GM19023 (cell line): Measurements from ENCODE around the gene DCST1.
A peak's percentile ranks its signal among the peaks of the same experiment; 100 is the strongest.

Source experiments
- ATAC-seq: cut with Tn5 transposase; IDR thresholded peaks from one replicate; pipeline ENCODE4 v1.9.1; 2021; ENCODE audit warnings: mild to moderate bottlenecking, moderate library complexity; ENCODE audit not compliant: unreplicated experiment

The DCST1 gene

GRCh38 chr1:155000726-155001424 lies 32.7 kb upstream of the DCST1 start:
- peak; percentile 41 for ATAC-seq

- ATAC-seq, result no peak
Observed at GRCh38 chr1:155001425-155001674, 32.3 kb upstream of the DCST1 start.

DNA sequence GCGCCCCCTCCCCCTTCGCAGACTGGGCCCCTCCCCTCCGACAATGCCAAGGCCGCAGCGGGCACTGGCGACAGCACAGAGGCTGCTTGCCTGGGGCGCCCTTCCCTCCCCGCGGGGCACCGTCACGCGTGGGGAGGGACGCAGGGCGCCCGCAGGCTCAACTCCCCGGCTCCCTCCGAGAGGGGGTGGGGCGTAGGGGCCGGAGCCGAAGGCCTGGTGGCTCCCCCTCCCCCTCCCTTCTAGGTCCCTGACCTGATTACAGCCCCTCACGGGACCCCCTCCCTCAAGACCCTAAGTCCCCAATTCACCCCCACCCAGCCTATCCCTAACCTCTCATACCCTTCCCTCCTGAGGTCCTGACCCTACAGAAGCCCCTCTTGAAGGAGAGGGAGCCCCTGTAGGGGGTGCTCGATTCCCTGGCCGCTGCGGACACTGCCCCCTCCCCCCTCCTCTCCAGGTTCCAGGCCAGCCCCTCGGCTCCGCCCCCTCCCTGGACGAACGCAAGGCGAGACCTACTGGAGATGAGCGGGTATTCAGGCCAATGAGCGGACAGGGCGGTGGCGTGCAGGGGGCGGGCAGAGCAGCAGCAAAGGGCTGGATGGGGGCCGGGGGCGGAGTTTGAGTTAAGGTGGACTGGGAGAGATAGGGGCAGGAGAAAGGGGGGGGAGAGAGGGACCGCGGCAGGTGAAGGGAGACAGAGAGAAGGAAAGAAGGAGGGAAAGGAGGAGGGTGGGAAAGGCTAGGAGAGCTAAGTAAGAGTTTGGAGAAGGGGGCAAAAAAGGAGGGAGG lies 31.8 kb upstream of the DCST1 start:
- ATAC-seq, result peak; percentile 56

- ATAC-seq, result peak; percentile 5
Observed at GRCh38 chr1:155002464-155003226, 31.0 kb upstream of the DCST1 start, which contains the start of gene ZBTB7B. ZBTB7B (plus strand) TSS chr1:155002802; CDS start chr1:155014661, 11,859 bp downstream.

- no peak for ATAC-seq
Observed at GRCh38 chr1:155003227-155003765, 30.3 kb upstream of the DCST1 start.

DNA sequence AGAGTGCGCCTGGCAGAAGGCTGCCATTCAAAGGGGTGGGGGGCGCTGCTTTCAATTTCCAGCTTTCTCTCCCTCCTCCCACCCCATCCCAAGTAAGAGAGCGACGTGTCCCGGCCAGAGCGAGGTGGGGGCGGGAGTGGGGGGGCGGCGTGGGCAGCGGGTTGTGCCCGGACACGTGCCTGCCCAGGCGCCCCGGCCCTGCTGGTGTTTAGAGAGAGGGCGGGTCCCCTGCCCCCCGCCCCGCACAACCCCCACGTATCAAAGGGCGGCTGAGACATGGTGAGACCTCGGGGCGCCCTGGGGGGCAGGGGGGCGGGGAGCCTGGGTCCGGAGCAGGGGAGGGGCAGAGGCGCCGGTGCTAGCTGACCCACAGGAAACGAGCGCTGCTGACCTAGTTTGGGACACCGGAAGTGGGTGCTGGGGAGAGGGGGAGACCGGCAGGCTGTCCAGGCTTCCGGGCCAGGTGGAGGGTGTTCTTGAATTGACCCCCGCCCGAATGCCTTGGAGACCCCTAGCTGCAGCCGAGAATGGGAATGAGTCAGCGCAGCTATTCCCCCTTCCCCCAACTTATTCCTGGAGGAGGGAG lies 29.8 kb upstream of the DCST1 start:
- no peak for ATAC-seq

DNA sequence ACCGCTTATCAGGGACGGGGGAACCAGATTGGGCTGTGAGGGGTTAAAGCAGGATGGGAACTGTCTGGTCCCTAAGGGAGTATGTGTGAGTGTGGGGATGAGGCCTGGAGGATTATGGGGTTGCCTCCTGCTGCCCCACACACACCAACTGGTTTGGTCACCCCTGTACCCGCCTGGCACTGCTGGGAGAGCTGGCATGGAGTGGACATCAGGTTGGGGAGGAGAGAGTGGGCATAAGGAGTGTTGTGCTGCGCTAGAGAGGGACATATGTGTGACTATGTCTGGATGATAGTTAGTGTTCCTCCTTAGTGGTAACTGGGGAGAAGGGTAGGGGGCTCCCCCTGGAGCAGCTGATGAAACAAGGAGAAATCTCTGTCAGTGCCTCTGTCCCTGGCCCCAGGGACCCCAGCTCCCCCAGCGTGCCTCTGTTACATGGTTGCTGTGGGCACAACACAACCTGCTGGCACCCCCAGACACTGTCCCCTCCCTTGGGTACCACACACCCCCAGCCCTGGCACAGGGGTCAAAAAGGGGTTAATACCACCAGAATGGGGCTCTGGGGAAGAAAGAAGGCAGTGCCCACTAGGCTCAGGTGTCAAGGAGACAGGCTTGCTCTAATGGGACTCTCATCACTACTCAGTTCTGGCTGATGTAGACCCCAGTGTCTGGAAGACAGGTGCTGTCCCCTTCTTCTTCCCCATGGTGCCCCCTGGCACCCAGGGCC lies 29.1 kb upstream of the DCST1 start:
- no peak for ATAC-seq

DNA sequence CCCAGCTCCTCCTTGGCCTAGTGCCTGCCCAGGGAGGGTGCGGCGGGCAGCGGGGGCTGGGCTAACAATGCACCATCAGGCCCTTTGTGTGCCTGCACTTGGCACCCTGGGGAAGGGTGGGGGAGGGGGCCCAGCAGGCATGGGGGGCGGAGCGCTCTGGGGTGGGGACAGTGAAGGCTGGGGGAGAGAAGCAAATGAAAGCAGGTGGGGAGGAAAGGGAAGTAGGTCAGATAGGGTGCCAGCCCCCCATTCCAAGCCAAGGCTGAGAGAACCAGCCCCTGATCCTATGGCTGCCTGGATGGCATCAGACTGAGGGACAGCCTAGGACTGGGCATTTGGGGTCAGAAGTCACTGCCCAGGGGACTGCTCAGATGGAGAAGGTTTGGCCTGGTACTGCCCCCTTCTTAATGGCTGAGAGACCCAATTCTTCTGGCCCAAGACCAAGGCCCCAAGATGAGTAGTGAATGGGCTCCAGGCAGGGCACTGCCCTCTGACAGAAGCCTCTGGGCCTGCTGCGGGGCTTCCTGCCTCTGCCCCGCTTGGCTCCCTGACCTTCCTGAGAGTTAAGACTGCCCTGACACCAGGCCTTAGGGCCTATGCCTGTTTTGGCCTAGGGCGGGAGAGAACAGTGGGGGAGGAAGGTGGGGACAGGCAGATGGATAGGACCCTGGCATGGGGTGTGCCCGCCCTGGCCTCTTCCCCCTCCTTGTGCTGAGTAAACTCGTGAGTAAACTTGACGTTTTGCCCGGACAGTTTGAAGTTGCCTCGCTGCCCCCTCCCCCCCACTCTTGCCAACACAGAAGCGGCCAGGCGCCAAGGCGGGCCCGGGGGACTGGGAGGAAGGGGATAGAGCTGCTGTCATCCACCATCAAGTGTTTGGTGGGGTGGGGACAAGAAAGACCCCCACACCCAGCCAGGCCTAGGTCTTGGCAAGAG lies 28.3 kb upstream of the DCST1 start:
- ATAC-seq, result no peak

DNA sequence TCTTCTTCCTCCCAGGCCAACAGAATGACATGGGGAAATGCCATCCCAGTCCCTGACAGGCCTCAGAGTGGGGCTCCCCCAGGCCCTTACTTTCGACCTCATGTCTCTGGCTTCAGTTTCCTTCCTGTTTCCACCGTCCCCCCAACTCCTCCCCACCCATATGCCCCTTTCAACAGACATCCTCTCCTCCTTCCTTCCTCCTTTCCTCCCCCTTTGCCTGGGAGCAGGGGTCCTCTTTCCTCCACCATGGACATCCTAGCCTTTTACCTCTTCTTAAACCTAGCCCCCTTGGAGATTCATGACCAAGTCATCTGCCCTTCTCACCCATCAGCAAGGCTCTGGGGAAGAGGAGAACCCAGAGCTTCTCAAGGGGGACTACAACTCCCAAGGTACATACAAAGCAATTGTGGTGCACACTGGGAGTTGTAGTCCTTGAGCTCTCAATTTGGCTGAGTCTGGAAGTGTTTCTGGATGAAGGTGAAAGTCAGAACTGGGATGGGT lies 27.0 kb upstream of the DCST1 start:
- ATAC-seq, result no peak

GRCh38 chr1:155007251-155007828 lies 26.3 kb upstream of the DCST1 start:
- ATAC-seq, result no peak

DNA sequence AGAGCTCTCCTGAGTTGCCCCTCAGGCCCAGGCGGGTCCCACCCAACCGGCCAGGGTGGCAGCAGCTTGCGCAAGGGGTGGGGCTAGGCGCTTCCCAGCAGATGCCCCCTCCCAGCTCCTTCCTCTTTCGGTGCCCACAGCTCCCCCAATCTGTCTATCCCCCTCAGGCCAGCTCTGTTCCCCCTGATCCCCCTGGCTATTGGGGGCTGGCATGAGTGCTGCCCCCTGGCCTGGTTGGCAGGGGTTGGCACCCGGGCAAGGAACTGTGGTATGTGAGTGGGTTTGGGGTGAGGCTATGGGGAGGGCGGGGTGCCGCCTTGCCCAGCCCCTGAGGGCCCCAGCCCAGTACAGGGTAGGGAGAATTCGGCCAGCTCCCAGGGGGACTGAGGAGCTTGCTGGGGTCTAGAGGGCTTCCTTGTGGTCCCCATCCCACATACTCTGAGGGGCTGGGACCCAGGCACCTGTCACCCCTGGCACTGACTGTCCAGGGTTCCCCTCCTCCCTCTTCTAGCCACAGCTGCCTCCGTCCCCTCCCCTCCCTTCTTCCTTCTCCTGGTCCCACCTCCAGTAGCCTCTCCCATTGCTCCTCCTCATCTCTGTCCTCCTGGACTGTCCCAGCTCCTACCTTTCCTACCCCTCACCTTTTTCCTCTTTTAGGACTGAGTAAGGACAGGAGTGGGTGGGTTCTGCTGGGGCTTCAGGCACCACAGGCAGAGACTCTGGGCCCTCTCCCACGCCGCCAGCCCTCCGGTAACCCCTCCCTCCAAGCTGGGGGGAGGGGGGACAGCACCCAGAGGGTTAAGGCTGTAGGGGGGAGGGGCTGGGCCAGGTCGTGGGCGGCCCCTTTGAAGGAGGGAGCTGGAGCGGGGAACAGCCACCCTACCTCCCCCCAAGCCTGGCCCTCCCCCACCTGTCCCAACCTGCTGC lies 25.3 kb upstream of the DCST1 start:
- no peak for ATAC-seq

DNA sequence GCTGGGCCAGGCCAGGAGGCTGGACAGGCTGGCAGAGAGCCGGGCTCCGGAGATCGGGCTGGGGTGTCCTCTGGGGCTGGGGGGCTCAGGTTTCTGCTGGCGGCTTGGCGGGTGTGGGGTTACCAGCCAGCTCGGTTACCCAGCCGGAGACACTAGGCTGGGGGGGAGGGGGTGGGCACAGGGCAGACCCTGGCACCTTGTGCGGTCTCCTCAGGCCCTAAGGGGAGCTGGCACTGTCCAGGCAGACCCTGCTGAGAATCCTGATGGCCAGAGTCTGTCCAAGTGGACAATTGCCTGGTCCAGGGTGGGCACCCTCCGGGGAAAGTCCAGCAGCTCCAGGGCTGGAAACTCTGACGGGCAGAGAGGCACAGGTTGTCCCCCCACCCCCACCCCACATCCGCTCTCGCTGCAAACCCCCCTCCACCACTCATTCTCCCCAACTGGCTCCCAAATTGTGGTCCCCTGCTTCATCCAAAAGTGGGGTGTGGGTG lies 24.4 kb upstream of the DCST1 start:
- no peak for ATAC-seq

DNA sequence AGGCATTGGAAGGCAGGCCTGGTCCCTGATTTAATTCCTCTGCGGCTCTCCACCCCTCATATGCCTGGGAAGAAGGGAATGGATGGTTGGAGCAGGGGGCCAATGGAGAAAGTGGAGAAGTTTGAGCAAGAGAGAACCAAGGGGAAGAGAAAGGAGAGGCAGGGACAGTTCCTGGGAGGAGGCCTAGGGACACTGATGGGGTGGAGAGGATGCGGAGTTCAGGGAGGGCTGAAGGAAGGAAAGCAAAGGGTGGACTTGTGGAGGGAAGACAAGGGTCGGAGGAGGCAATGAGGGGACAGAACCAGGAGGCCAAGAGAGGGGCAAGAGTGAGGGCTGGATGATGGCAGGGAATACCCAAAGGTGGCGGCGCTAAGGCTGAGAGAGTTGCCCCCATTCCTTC lies 23.9 kb upstream of the DCST1 start:
- no peak for ATAC-seq

DNA sequence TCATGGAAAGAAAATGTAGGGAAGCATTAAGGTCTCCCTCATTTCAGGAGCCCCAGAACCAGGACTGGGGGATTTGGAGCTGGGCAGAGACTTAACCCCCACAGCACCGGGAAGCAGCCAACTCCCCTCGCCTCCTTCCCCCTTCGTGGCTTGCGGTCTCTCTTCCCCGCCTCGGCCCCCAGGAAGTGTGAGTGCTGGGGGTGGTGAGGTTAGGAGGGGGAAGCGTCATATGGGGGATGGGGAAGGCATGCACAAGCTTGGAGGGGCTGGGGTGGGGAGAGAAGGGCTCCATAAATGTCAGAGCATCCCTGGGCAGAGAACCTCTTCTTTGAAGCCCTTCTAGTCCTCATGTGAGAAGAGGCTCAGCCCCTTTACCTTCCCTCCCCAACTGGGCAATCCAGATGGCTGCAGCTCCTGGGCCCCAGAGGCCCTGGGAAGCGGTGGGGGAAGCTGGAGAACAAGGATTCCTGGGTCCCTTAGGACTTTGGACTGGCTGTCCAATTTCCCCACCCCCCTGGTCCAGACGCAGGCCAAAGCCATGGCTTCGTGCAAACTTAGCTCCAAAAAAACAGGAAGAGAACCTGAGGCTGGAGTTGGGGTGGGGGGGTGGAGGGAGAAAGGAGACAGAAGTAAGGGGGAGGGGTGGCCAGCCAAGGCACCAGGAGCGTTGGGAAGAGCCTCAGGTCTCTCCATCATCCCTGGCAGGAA lies 23.3 kb upstream of the DCST1 start:
- no peak for ATAC-seq

DNA sequence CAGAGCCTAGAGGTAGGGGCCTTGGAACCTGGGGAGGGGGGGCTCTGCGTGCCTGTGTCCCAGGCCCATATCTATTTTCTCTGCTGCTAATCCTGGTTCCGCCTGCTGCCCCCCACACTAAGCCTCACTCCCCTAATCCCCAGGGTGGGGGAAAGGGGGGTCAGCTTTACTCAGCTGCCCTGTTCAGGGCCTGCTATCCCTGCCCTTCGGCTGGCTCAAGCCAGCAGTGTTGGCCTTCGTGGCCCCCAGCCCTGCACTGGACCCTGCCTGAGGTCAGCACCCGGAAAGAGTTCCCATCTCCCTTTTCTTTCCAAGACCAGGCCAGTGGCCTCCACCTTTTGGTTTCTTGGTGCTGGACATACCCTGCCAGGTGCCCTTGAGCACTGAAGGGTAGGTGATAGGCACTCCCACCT lies 22.6 kb upstream of the DCST1 start:
- ATAC-seq, result no peak

DNA sequence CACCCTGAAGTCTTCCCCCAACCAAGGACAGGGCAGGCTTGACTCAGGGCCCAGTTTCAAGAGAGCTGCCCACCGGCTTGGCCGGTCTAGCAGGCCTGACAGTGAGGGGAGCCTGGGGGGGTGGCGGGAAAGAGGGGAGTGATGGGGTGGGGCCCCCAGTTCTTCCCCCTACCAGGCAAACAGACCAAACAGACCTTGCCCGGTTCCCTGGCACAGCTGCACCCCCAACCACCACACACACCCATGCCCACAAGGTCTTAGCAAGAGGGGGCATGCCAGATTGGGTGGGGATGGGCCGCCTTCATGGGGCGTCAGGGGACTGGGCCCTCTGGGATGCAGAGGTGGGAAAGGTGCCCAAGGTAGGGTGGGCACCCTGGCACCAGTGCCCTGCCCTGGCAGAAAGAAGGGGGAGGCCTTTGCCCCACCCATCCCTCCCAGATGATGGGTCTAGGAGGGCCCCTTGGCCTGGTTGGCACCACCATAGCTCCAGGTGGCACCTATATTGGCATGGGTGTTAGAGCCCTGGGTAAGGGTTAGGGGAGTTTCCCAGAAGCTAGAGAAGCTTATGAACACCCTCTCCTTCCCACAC lies 22.1 kb upstream of the DCST1 start:
- ATAC-seq, result no peak
